CD4-positive, alpha-beta T cell treated with Interleukin-6 at 100 ng/mL for 8 hours (primary cell): ENCODE measurements around the gene RAPGEF4.
"Not testable (repeated sequence)": the region's sequence is repeated elsewhere in the genome, so short reads cannot be mapped to it uniquely, and the experiment has no call there.

Experiments
- DNase-seq: peaks from one replicate; pipeline ENCODE4 v3.0.0-alpha.2; 2020; ENCODE audit warnings: mixed read lengths, low spot score

Gene RAPGEF4

DNA sequence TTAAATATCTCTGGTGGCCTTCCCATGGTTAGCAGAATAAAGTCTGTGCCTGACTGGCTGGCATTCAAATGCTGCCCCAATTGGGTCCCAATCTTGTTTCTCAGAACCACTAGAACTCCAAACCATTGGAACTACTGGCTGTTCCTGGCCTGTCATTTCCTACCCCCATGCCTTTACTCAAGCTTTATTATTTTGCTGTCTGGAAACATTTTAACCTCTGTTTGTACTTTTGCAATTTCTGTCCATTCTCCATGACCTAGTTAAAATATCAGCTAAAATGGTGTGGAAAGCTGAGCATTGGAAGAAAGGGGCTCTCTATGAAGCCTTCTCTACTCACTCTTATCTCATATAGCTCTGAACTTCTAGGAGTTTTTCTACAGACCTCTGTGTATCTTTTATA lies 38.7 kb downstream of the RAPGEF4 start:
- DNase-seq = no peak

DNA sequence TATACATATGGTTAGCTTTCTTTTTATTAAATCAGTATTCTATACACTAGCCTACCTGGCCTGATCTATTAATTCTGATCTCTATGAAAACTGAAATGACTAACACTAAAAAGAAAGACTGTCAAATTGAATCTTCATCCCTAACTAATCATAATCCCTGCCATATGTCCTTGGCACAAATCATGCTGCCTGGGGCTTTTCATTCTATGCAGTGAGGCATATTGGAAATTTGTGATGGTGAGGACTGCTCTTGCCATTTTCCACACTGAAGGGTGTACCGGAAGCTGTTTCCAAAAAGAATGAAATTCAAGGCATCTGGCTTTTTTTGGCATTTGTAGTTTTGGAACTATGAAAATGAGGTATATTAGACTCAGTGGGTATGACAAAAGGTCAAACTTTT lies 39.7 kb downstream of the RAPGEF4 start:
- no peak for DNase-seq

DNA sequence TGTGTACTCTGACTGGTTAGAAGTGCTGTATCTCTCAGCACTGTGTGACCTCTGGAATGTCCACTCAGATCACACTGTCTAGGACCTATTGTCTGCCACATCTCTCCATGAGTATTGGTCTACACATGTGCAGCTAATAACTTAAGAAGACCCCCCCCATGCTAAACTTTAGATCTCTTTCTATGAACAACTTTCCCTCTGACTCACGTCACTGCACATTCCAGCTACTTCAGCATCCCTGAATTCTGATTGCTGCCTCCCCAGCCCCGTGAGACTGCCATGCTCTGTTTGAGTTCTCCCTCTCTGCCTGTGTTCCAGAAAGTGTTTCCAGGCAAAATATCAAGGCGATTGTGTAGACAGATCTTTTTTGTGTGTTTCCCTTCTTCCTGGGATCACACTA lies 41.8 kb downstream of the RAPGEF4 start:
- DNase-seq = no peak

DNA sequence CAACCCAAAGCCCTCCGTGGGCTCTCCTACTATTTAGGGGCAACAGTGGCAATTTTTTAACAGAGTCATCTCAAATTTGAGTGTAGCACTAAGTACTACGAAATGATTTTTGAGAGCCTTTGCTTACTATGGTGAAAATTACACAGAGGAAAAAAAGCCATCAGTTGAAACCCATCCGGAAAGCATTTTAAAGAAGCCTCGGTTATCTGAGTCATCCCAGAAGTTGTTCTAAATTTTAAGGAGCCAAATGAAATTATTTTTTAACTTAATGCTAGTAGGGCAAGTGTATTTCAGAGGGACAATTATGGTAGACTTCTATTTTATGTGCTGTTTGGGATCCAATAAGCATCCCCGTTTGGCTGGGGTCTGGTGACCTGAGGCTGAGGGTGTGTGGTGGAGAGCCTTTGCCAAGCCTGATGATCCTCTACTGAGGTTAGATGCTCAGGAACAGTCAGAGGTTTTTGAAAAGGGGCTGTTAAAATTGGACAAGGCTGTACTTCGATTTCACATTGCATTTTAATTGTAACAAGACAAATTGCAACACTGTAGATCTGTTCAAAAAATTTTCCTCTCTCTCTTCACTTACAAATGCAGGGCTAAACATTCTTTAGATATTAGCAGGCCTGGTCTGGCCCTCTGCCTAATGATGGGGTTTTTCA lies 47.0 kb downstream of the RAPGEF4 start:
- DNase-seq = no peak

DNA sequence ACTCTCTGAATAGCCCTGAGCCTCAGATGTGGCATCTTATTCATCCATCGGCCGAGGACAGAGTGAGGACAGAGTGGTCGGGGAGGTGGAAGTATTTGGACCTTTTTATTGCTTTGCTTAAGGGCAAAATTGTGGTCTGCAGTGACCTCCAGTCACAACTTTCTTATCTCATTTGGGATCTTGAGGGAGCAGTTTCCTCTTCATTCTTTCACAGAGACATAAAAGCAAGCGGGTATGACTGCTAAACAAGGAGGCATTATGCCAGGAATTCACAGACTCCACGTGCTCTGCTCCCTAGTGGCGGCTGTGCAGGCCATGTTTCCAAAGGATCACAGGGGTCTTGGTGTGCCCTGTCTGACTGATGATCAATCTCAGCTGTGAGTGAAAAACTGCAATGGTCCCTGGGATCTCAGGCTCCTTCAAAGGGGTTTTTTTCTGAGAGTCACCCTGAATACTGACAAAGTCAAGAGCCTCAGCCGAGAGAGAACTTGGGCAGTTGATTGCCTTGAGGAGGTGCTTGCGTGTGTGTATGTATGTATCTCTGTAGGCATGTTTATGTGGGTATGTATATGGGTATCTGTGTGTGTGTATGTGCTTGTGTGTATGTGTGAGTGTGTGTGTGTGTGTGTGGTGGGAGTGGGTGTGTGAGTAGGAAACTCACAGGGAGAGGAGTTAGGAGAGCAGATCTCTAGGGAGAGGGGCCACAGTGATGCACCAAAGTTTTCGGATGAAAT lies 47.7 kb downstream of the RAPGEF4 start:
- no peak for DNase-seq

DNA sequence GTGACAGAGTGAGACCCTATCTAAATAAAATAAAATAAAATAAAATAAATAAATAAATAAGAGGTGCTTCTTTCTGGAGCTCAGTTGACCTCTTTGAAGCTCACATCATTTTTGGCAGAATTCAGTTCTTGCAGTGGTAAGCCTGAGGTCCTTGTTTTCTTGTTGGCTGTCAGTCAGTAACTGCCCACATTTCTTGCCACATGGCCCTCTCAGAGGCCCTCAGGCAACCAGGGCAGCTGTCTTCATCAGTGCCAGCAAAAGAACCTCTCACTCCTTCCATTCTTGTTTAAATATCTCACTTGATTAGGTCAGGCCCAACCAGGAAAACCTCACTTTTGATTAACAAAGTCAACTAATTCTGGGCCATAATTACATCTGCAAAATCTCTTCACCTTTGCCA lies 53.2 kb downstream of the RAPGEF4 start:
- DNase-seq = no peak

DNA sequence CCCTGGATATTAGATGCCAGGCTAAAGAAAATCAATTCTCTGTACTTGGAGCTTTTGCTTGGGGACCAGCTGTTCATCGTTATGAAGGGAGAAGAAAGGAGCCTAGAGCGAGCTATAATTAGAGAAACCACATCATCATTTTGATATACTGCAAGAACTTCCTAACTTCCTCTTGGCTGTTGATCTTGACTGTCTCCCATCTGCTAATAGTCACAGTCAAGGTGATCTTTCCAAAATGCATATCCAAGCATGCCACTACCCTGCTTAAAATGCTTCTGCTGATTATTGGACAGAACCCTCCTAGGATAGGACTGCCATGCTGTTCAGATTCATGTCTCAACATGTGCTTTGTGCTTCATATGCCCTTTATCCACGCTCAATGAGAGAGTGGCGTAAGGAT lies 54.8 kb downstream of the RAPGEF4 start:
- DNase-seq = no peak

DNA sequence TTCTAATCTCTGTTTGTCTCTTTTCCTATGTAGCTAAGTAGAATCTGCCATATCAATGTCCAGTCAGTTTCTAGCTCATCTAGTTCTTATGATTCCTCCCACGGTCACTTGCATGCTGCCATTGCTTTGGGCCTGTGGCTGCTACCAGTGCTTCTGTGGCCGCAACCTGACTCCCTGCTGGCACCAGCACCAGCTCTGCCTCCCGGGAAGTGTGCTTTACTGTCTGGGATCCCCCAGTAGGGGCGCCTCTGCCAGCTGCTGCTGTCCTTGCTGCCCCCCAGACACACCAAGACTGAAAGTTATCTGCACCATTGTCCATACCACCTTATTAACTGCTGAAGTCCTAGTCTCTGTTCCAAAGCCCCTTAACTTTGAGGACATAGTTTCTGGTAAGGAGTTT lies 56.3 kb downstream of the RAPGEF4 start:
- no peak for DNase-seq

DNA sequence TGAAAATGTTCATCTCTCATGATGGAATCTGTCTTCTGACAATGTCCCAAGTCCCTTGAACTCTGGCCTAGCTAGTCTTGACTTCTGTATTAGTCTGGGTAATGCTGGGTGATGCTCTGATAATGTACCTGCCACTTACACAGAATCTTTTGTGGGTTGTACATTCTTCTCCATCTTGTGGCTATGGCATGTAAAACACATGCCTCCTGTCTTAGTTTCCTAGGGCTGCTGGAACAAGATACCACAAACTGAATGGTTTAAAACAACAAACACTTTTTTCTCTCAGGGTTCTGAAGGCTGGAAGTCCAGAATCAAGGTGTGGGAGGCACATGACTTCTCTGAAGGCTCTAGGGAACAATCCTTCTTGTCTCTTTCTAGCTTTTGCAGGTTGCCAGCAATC lies 57.1 kb downstream of the RAPGEF4 start:
- DNase-seq = no peak

DNA sequence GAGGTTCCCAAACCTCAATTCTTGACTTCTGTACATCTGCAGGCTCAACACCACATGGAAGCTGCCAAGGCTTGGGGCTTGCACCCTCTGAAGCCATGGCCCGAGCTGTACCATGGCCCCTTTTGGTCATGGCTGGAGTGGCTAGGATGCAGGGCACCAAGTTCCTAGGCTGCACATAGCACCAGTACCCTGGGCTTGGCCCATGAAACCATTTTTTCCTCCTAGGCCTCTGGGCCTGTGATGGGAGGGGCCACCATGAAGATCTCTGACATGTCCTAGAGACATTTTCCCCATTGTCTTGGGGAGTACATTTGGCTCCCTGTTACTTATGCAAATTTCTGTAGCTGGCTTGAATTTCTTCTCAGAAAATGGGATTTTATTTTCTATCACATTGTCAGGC lies 67.7 kb downstream of the RAPGEF4 start:
- DNase-seq = not testable (repeated sequence)

DNA sequence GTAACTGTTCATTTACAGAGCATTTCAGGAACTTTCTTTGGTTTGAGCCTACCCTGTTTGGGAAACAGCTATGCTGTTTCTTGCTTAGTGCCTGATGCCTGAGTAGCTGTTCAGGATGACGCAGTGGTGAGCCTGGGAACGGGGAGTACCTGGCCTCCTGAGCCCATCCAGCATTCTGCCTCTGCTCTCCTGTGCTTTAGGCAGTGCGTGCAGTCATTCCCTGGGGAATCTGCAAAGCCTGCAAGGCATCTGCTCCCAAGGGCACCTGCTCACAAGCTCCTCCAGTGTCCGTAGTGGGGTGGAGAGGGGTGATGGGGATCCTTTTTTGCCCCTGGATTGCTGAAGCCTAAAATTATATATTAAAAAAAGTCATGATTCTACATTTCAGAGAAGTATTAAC lies 68.8 kb downstream of the RAPGEF4 start:
- DNase-seq = no peak

DNA sequence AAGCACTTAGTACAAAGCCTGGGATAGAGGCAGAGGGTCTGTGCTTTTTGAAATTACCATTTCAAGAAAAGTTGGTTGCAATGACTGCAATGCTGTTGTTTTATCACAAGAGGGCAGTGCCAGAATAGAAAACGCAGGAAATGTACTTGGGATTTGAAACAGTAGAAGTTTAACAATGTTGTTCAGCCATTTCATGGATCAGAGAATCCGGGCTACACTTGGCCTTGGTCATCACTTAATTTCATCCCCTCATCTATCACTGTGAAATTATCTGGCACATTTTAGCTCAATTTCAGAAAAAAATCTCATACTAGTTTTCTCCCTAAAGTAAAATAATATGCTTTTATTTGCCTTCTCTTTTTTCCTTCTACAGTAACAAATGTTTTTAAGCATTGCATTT lies 70.8 kb downstream of the RAPGEF4 start:
- no peak for DNase-seq

DNA sequence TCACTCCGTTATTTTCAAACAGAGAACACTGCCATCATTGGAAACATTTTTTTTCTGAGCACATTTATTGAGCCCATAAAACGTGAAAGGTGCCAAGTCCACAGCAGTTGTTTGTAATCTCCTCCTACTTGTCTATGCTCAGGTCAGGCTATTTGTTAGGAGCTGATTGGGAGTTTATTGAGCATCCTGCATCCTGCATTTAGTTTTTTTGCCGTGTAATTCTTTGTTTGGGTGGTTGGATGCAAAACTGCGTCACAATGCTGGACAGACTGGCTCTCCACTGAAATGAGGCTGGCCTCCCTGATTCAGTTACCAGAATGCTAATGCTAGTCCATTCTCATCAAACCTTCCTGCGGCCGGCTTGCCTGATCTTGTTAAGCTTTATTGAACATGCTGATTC lies 71.4 kb downstream of the RAPGEF4 start:
- DNase-seq = no peak

DNA sequence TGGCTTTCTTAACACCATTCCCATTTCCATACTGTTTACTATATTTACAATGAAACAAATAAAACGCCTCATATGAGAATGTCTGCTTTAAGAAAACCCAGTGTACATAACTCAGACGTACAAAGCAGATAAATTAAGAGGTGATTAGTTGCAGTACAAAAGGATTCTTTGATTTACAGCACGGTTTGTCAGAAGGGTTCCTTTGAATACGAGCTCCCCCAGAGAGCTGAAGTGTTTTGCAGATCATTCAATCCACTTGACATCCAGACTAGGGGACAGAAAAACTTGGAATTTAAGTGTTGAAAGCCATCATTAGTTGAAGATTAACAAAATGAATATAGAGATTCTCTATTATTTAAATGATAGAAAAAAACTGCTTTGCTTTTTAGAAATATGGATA lies 72.5 kb downstream of the RAPGEF4 start:
- DNase-seq = no peak

DNA sequence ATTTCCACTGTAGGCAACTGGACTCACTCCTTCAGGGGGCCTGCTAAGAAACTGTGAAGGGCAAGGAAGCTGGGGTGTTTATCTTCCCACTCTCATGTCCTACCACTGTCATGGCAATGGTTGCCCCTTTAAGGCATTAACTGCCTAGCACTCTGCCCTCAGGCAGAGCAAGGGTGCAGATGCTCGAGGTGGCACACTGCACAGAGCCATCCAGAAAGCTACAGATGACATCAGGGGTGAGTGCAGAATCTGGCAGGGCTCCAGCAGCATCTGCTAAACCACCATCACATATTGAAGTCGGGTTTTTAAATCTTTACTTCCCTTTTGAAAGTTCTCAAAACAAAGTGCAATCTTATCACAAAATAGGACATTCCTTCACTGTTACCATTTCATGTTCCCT lies 75.4 kb downstream of the RAPGEF4 start:
- no peak for DNase-seq

DNA sequence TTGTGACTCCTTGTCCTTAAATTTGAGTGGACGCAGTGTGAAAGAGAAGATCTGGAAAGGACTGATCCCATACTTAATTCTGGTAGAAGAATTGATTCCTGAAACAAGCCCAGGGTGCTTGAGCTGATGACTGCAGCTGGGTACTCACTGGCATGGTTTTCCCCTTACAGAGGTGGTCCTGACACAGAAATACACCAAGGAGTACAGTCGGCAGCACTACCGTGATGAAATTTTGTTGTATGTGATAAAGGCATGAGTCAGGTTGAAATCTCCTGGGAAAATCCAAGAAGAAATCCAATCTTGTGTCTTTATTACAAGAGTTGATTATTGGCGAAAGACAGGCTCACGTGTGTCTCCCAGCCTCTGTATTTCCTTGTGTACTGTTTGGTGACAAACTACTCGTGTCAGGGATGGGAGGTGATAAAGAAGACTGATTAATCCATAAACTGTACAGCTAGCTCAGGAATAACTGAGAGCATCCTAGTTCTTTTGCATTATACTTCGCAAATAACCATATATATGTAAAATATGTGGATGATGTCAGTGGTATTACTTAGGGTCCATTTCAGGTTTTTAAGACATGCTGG lies 76.6 kb downstream of the RAPGEF4 start:
- DNase-seq = no peak

DNA sequence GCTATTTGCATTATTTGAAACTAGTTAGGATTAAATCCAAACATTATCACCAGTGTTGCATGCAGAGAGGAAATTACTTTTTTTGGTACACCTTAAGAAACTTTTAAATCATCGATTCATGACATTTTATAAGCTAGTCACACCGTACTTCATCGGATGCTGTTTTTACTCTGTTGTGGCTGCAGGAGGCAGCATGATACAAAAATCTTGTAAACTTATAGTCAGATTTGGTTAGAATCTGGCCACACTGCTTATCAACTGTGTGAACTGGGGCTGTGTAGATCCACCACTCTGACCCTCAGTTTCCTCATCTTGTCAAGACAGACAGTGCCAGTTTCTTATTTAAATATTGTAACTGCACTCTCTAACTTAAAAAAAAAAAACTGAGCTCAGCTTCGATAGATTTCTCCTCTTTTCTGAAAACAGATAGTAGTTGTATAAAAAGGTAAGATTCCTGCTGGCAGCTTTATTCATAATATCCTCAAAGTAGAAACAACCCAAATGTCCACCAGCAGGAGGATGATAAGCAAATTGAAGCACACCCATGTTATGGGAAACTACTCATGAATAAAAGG lies 77.8 kb downstream of the RAPGEF4 start:
- DNase-seq = no peak

DNA sequence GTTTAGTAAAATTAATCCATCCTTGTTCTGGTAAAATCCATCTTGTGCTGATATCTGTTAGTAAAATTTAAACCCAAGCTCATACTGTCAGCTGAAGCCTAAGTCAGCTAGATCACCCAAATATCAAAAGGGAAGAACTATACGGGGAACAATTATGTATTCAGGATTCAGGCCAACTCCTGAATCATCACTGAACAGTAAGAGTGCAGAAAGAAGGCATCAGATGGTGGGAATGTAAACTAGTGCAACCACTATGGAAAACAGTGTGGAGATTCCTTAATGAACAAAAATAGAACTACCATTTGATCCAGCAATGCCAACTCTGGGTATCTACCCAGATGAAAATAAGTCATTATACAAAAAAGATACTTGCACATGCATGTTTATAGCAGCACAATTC lies 81.8 kb downstream of the RAPGEF4 start:
- no peak for DNase-seq

DNA sequence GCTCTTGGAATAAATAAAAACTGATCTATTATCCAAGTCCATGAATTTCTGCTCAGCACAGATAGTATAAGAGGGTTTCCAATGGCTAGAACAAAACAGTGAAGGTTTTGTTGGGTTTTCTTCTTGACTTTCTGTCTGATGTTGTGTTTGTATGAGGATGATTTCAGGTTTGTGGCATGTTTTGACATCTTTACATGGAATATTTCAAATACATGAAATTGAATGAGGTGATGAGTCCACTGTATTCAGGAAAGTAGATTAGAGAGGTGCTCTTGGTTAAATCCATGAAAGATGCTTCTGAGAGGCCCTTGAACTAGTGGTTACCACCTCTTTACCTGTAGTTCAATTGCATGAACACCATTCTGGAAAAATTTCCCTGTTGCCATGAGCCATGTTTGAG lies 84.3 kb downstream of the RAPGEF4 start:
- no peak for DNase-seq

DNA sequence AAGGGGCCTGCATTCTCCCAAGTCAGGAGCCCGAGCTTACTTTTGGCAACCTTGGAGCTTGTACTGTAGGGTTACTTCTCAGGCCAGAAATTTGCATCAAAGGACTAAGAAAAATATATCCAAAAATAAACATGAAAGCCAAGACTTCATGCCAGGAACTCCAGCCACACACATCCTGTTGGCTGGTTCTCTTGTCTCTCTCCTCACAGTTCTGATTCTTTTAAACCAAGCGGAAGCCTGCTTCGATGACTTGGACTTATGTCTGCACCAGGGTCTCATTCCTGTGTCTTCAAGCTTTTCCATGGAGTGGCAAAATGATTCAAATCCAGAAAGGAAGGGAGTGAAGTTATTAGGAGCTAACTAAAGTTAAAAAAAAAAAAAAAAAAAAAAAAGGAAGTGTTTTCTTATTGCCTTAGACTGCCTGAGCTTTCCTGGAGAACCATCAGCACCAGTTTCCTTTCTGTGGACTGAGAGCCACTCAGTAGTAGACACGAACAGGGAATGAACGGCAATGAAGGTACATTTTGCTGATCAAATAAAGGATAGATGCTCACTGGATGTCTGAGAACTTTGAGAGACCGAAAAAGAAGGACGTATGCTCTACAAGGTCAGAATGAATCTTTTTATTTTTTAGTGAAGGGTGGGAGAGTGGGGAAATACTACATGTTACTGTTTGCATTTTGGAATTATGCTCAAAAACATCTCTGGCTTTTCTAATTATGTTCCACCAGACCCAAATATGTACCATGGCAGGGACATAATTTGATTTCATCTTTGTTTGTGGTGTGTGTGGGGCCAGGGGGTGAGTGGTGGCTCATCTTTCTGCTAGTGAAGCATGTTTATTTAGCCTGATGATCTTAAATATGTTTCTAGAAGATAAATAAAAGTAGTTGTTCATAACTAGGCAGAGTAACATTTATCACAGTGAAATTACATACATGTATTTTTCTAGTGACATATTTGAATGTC lies 86.0 kb downstream of the RAPGEF4 start:
- DNase-seq = no peak

DNA sequence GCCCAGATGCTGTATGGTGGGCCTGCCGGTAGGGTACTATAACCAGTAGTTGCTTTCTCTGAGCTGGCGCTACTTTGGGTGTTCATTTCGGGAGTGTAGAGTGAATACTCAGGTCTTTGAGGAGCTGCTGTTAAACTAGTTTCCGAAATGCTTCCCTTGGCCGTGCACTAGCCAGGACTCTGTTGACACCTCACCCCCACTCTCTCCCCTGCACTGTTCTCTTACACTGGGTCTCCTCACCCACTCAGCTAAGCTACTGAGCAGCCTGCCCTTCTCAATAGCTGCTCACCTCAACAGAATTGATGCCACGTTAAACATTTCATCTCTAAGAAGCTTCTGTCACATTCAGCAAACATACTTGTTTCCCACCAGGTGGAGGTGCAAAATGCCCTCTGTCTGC lies 86.9 kb downstream of the RAPGEF4 start:
- DNase-seq = no peak

DNA sequence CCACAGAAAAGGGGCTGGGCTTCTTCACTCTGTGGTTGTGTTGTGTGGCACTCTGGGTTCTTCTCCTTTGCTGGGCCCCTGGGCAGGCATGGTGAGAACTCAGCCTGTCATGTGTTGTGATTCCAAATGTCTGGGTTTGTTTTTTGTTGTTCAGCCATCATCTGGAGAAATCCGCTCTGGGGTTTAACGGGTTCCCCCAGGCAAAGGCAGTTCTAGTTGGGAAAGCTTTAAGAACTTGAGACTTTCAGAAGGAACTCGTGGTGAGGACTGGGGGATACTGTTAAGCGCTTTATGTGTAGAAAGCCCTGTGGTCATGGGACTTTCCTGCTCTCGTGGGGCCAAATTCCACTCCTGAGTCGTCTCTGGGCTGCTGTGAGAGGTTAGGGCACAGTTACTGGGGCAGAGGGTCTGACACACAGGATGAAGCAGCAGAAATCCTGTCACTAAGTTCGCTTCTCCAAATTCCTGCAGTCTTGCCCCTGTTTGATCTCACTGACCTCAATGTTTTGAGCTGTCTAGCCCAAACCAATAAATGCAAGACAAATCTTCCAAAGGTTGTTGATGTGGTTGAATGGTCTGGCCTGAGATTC lies 87.7 kb downstream of the RAPGEF4 start:
- DNase-seq = no peak
